Ammon's horn (tissue), 1 donor: ENCODE results near the gene DNMT3A.

Source experiments
- DNase-seq: peaks from one replicate; pipeline ENCODE4 v3.0.0-alpha.2; 2016; ENCODE audit warnings: low spot score

Gene DNMT3A

DNA sequence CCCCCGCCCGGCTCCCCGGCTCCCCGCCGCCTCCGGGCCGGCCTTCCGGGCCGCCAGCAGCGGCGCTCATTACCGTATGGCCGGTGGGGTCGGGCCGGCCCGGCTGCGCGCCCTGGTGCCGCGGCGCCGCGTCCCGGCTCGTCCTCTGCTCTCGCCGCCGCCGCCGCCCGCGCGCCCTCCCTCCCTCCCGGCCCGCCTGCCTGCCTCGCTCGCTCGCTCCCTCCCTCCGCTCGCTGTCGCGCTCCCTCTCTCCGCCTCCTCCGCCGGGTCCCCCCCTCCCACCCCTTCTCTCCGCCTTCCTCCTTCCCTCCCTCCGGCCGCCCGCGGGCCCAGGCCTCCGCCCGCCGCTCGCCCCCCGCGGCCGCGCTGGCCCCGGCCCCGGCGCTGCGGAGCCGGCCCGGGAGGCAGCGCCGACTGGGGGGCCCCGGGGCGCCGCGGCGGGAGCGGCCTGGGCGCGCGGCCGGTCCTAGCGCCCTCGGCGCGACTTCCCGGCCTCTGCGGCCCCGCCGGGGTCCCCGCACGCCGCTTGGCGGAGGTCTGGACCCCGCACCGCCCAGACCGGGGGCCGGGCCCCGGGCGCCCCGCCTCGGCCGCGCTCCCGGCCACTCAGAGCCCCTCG, at the start of gene DNMT3A:
Gene DNMT3A (minus strand): TSS at position 173 of the 619 bp plus-strand sequence. CDS start 27,941 bp downstream, outside the sequence.
- DNase-seq: peak; percentile 90

DNA sequence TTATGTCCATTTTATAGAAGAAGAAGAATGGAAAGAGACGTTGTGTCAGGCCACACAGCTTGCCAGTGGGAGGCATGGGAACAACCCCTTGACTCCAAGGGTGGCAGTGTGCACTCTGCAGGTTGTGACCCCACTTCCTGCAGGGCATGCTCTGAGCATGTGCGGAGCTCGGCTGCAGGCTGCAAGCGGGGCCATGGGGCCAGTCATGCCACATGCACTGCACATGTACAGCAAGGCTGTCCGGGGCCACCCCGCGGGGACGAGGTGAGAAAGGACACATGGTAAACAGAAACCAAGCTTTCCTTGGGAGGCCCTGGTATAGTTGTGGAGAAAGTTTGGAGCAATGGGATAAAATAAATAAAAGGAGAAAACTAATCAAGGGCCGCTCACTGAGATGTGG, 47.4 kb upstream of the DNMT3A start:
- no peak for DNase-seq

DNA sequence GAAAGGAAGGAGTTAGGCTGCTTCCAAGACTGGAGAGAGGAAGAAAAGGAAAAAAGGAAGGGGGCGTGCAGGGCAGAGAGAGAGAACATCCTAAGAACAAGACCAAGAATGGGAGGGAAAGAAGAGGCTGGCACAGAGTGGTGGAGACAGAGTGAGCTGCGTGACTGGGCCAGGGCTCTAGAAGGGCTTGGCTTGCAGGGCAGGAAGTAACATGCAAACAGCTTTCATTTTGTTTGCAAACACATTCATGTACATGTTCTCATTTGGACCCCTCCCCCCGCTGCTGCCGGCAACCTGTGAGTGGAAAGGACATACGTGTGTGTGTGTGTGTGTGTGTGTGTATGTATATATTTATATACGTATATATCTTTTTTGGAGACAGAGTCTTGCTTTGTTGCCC, 46.8 kb upstream of the DNMT3A start:
- no peak for DNase-seq

DNA sequence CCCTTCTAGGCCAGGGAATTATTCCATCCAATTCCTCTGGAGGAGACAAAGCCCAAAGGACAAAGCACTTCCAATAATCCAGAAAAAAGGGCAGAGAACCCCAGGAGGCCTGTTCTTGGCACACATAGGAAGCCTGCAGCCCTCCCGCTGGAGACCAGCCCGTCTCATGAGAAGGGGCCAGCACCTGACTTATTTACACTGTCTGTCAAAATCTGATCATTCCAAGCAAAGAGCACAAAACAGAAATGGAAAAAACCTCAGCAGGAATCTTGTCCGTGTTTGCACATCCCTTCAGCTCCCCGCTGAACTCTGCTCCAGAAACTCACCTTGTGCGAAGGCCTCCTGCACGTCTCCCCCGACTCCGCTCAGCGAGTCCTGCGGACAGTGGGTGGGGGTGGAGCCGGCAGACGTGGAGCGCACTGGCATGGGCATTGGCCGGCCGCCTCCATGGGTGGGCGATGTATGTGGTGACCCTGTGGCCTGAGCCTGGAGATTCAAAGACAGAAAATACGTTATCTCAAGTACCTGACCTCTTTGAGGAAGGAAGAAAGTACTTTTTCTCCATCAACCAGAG, 46.2 kb upstream of the DNMT3A start:
- no peak for DNase-seq

DNA sequence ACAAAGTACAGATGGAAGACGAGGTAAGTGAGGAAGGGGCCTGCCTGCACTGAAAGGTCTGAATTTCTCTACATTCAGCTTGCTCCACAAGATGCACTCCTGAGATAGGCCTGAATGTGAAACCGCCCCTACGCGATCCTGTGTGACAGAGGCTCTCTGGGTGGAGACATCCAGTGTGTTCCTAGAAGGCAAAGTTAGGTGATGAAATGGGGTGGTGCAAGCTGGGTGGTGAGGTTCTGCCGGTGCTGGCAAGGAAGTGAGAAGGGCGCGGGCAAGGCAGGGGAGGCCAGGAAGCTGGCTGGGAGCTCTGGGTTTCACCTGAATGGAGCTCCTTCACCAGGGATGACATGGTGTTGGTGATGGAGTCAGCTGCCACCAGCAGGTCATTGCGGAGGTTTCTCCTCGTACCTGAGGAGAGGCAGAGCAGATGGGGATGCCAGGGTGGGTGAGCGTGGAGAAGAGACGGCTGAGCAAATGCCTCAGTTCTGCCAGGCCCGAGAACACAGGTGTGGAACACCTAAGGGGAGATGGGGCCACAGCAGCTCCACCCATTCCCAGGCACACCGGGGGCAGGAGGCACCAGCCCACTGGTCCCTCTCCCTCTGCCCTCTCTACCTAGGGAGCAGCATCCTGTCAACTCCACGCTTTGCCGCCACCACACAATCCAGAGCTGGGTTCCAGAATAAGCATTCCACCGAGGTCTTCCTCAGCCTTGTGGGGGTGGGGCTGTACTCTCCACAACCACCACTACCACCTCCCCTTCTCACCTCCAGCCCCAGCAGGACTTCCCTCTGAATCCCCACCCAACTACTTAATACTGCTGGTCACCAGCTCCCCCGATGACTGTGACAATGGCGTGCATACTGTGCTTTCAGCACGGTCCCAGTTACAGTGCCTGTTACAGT, 45.5 kb upstream of the DNMT3A start:
- DNase-seq: no peak

DNA sequence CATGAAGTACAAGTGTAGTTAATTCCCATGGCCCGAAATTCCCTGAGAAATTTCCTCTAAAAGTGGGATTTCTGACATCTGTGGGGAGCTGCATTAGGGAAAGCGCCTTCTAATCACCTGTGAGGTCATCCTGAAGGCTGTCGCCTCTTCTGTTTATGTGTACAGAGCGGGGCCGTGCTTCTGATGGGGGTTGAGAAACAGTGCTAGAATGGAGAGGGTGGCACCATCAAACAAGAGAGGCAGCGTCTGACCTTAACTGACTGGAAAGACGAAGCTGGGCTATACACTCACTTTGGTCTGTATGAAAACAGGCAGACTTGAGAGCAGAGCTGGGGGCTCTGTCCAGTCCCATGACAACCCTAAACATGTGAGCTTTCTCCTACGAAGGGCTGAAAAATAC, 44.2 kb upstream of the DNMT3A start:
- no peak for DNase-seq

DNA sequence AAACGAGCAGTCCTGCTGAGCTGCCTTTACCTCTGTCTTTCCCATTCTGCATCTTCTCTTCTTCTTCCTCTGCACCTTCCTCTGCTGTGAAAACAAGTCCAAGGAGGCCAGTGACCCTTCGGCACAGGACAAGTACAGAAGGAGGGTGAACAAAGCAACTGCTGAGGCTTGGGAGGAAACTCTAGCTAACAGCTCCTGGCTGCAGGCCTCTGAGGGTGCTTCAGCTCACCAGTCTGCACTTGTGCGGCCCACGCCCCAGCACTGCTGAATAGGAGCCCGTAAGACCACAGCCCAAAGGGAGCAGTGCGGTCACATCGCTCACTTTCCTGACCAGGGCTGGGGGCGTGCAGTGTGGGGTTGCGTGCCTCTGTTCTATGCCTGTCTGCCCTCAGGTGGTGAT, 42.1 kb upstream of the DNMT3A start:
- no peak for DNase-seq

DNA sequence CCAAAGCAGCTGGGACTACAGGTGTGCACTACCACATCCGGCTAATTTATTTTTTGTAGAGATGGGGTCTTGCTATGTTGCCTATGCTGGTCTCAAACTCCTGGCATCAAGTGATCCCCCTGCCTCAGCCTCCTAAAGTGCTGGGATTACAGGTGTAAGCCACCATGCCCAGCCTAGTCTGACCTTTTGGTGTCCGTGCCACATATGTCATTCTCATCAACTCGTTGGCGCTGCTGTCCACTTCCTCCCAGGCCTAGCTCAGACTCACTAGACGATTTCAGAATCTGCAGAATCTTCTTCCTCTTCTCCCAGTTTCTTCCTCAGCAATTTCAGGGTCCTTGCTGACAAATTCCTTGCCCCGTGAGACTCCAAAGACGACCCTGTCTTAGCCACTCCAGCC, 39.8 kb upstream of the DNMT3A start:
- DNase-seq: no peak

DNA sequence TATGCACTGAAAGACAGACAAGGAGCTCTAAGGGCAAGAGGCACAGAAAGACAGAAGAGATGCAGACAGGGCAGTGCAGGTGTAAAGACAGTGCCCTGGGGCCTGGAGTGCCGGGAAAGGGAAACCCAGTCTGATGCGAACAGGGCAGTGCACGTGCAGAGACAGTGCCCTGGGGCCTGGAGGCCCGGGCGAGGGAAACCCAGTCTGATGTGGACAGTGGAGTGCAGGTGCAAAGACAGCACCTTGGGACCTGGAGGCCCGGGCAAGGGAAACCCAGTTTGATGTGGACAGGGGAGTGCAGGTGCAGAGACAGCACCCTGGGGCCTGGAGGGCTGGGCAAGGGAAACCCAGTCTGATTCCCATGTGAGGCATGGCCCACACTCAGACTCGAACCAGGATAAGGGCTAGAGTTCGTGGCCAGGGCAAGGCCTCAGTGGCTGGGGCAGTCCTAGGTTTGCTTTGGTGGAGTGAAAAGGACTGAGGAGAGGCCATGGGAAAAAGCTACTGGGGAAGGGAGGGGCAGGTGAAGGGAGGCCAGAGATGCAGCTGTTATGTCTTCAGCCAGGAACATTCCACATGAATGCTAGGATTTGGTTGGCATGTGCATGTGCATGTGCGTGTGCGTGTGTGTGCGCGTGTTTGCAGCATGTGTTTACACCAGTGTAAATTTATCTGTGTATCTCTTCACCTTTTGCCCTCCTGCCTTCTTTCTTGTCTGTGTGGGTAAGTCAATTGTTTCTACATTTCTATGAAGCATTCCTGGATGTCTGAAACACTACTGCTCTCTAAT, 39.1 kb upstream of the DNMT3A start:
- no peak for DNase-seq

DNA sequence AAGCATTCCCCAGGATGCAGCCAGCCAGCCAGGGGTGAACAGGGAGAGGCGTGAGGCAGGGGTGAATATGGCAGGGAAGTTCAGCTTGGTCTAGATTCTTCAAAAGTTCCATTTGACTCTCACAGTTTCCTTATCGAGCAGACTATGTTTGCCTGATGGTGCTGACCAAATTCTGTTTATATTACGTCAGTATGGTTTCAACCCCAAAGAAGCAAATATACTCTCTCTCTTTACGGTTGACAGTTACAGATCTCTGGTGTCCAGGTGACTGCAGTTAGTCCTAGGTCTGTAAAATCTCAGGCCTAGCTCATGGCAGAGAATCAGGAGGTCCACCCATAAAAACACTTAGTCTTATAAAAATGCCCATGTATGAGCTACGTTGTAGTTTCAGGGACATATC, 38.3 kb upstream of the DNMT3A start:
- no peak for DNase-seq

DNA sequence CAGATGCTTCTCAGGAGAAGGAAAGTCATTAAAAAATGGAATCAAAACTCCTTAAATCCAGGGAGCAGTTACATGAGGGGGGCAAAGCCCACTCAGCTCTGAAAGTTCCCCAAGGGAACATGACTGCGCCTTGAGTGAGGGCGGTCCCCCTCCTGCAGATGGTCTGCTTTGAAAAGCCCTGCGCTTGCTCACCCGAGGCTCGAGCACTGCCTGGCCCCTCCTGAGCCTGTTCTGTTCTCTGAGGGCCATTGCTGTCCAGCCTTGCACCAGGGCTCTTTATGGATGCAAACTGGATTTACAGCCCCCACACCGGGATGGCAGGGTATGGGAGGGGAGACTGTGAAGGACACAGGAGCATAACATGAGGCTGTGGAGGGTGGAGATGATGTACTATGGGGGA, 37.8 kb upstream of the DNMT3A start:
- no peak for DNase-seq

DNA sequence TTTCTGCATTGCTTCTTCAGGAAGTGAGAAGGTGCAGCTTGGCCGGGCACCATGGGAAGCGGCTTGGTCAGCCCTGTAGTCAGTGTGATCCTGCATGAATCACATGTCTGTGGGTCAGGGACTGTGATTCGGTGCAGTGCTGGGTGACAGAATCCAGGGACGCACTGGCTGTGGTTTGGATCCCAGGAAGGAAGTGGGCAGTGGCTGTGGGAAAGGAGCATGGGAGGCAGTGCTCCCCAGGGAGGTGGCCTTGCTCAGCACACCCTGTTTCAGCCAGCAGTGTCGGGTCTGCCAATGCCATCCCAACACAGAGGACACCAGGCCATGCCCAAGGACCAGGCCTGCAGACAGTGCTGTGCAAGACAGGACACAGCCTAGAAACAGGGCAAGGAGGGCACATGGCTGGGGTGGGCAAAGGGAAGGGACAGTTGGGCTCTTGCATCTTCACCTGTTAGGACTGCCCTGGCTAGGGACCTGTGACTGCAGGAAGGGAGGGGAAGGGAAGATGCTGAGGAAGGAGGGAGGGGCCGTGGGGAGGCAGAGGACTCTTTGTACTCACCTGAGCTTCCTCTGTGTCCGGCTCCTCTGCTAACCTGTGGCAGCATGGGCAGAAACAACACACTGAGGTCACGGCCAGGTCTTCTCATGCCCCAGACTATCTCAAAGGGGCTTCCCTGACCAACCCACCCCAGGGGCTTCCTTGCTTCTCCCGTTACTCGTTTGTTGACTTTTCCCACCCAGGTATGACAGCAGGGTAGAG, 37.2 kb upstream of the DNMT3A start:
- no peak for DNase-seq

DNA sequence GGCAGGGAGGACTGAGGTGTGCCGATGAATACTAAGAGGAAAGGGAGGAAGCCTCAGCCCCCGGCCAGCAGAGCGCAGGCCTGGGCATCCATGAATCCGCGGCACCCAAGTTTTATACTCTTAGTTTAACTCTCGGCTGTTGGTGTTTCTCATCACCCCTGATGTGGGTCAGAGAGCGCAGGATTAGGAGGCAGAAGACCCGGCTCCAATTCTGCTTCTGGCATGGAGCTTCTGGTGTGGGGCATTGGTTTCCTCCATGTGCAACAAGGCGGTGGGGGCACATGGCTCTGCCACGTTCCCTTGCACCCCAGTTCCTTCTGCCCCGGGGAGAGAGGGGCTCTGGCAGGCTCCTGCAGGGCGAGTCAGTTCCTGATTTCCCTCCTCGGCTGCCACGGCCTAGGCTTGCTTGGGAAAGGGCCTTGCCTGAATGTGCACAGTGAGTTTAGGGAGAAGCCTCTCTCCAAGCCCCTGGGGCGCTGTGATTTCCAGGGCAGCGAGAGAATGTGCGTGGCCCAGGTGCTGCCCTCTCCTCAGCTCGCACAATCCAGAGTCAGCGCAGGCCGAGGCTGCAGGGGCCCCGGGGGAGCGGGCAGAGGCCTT, 36.2 kb upstream of the DNMT3A start:
- DNase-seq: no peak

DNA sequence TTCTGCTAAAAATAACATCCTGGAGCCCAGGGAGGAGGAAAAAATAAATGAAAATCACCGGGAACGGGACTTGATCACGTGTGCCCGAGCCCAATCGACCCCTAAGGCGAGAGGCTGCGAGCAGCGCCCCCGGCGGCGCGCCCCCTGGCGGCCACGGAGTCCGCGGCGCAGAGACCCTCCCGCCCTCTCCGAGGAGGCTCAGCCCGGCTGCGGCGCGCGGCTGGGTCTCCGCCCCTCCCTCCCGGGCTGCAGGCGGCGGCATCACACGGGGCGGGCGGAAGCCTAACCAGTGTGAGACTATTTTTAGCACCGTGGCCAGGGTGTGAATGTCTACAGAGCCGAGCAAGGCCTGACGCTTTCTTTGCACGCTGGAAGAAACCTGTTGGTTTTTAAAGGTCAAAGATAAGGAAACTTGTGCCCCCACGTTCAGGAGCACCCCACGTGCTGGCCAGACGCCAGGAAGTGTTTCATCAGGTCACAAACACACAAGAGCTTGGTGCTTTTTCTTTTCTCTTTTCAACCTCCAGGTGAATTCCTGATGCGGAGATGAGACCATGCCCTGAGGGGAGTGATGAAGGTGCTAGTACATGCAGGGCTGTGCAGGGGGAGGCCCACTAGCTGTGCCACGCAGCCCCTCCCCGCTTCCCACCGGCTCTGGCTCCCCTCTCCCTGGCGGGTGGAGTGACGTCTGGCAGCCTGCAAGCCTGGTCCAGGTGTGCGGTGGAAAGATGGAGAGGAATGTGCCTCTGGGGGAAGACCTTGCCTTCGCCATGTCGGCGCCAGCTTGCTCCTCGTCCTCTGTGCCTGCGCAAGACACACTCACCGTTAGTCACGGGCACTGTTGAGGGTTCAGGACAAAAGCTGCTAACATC, 35.3 kb upstream of the DNMT3A start:
- DNase-seq: peak; percentile 89

DNA sequence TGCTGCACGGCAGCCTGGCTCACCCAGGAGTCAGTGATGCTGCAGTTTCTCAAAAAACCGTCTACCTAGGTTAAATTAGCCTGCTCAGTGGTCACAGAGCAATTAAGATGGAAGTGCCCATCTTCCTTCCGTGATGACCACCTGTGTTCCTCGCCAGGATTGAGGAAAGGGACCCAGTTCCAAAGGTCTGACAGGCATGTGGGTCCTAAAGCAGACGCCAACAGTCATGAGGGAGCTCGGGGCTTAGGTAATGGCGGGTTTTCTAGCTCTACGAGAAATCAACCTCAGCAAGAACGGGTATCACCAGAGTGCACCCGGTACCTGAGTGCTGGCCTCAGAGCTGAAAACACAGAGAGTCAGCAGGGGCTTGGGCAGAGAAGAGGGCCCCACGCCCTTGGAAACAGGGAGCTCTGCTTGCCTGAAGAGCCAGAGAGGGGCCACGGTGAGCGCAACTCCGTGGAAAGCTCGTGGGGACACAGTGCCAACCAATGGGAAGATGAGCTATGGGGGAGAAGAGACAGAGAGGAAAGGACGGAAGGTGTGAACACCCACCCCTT, 34.3 kb upstream of the DNMT3A start:
- DNase-seq: peak; percentile 12

DNA sequence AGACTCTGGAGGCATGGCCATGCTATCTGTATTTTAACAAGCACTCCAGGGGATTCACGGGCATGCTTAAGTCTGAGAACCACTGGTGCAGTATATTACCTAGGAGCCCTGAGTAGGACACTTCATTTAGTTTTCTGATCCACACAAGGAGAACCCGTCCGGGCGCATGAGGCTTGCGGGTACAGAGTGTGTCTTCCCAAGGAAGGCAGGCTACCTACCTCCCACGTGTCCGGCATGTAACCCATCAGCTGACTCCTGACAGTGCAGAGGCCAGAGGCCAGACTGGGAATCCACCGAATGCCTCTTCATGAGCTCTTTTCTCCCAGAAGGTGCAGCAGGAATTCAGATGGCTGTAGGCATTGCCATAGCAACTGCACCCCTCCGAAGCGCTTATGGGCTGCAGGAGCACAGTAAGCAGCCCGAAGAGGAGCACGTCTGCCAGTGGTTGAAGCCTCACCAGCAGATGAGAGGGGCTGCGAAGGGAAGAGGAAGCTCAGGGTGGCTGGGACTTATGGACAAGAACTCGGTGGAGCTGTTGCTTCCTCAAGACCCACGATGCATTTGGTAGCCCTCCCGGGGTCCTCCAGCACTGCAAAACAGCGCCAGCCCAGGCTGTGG, 33.8 kb upstream of the DNMT3A start:
- DNase-seq: peak; percentile 48

DNA sequence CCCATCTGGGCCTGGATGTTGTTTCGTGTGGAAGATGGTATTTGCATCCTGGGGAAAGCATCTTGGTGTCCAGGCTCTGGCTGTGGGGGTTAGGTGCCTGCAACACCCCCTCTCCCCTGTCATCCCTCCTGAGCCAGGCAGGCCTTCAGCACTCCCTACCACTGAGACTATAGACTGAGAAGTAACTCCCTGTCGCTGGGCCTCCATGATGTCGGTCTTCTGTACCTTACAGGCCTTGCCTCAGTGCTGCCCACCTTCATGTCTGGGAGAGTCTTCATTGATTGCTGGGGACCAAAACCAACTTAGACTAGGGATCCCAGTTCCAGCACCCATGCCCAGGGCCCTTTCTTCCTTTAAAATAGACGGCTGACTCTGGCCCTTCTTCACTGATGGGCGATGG, 33.1 kb upstream of the DNMT3A start:
- no peak for DNase-seq

DNA sequence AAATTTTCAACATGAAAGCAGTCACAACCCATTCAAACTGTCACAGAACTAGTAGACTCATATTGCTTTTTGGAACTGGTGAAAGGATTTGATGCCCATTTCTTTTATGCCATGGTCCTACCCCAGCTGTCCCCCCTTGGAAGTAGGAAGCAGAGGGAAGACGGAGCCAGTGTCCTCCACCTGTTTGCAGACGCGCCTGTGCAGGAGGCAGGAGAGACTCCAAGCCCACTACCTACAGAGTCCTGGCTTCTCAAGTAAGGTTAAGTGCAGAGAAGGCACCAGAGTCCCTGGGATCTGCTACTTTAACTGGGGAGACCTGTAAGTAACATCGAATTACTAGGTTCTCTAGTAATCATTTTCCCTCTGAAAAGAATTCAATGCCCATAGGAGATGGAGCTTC, 32.7 kb upstream of the DNMT3A start:
- DNase-seq: no peak

DNA sequence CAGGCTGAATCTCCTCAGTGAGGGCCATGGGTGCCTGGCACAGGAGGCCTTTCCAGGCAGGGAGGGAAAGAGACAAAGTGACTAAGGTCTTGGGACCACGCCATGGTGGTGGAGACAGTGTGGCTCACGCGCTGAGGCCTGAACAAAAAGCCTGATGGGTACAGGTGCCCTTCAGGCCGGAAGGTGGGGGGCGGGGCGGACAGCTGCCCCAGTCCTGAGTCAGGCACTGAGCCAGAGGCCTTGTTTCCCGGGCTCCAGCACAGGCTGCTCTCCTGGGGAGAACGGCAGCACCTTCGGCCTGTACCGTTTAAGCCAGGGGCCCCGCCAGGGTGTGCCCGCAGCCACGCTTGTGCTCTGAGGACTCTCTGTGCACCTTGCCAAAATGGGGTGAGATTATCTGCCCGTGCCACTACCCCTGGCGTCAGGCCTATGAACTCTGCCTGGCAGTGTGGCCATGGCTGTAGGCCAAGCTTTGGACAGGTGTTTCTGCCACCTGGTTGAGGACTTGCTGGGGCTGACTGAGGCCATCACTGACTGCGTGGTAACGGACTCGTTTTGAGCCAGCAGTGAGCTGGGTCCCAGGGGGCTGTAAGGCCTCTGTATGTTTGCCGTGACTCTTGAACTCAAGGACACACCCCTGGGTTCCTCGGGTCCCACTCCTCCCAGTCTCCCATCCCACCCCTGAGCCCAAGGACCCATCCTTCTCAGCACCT, 31.7 kb upstream of the DNMT3A start:
- no peak for DNase-seq
